NCI-H128 (cell line): ENCODE results near the gene RAI1.
A peak's percentile ranks its signal among the peaks of the same experiment; 100 is the strongest.

Source experiments
- DNase-seq: peaks from one replicate; lab custom pipeline; 2025; ENCODE audit not compliant: unreplicated experiment; lab: John Stamatoyannopoulos, UW

The RAI1 gene

DNA sequence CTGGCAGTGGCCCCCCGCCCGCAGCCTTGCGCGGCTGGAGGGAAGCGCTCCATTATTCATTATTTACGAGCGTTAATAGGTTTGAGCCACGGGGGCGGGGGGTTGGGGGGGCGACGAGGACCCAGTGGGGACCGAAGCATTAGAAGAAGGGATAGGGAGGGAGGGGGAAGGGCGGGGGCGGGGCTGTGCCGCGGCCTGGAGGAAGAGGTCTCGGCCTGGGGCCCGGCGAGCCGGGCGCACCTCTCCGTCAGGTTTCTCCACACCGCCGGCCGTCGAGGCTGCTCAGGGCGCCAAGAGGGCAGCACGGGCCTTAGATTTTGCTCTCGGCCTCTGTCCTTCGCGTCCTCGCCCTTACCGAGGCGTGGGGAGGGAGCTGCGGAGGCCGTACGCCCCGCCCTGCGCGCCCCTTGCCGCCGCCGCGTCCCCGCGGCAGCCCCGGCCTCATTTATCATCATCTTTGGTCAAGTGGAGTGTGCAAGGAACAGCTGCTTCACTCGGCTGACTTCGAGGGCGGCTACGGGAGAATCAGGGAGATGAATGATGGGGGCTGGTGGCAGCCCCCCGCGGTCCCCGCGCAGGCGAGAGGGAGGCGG is 101.4 kb downstream of the RAI1 start:
- no peak for DNase-seq

DNA sequence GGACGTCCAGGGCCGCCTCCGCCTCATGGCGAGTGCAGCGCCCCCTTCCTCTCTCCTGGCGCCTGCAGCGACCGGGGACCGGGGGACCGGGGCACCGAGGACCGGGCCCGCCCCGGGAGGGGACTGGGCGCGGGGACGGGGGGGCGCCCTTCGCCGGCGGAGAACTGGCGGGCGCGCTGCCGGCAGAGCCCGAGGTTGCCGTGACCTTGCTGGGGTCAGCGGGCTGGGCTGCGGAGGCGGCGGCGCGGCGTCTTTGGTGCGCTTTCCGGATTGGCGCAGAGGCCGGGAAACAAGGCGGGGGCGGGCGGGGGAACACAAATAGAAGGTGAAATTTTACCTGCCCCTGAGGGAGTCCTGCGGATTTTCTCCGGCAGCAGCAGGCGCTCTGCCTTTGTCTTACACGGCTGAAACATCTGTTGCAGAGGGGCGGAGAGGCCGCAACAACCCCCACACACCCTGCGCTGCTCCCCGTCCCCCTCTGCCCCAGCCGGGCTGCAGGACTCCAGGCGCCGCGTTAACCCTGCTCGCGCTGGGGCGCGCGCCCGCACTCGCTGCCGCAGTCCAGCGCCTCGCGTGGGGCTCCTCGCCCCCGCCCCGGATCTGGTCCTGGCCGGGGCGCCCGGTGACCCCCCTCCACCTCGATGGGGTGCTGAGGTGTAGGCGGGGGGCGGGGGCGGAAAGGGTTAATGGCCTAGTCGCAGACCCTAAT is 102.0 kb downstream of the RAI1 start:
- DNase-seq = peak; percentile 71

DNA sequence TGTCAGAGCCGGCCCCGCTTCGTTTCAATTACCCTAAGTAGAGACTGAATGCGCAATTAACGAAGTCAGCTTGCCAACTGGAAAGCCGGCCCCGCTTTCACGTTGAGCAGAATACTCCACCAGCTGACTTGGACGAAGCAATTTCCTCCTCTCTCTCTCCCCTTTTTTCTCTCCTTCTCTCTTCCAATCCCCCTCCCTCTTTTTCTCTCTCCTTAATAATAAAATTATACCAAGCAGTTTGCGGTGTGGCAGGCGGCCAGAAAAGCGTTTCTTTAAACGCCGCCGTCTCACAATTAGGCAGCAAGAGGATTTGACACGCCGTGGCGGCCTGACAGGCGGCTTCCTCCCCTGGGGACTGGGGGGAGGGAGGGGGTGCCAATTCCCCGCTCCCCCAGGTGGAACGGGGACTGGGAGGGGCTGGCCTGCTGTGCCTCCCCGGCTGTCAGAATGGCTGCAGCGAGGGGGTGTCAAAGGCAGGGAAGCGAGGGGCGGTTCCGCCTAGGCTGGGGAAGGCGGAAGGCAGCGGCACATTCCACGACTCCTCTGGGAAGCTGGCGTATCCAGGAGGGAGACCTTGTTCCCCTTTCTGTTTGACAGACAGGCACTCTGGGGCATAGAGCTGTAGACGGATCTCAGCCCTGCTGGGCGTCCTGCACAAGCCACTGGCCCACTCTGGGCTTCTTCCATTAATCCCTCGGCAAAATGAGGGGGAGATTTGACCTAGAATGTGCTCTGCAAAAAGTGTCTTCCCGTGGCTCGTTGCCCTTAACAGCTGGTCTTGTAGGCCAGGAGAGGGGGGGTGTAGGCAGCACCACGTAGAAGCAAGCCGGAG is 102.8 kb downstream of the RAI1 start:
- peak; percentile 44 for DNase-seq

DNA sequence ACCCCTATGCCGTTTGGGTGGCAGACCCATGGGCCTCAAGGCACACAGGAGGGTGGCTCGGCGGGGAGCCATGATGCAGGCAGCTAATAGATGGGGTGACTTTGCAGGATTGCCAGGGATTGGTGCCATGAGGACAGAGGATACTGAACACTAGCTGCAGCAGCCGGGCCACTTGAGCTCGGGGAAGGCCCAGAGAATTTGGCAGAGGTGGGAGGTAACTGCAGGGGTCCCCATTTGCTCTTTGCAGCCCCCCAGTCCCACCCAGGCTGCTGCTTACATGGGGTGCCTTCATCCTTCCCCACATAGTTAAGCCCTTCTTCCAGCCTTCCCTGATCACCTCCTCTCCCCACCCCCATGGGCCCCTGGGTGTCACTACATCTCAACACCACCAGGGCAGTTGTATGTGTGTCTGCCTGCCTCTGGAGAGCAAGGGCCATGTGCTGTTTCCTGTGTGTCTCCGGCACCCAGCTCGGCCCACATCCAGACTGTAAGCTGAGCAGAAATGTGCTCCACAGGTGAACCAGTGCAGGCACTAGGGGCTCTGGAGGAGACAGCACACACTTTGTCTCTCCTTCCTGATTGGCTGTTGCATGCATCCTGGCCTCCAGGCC is 103.5 kb downstream of the RAI1 start:
- no peak for DNase-seq

DNA sequence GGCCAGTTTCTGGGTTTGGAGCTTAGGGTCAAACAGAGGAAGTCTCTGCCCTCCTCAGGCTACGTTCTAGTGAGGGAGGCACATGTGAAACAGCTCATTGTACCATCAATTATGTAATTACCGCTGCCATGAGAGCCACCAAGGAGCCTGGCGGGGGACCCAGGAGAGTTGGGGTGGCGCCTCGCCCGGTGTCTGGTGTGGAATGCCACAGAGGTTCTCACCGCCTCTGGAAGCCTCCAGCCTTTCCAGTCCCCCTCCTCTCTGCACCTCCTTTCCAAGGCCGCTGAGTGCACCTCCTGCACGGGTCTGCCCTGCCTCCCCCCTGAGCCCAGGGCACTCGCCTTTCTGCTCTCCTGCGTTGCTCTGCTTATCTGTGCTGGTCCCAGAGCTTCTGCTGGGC is 104.1 kb downstream of the RAI1 start:
- DNase-seq = no peak

DNA sequence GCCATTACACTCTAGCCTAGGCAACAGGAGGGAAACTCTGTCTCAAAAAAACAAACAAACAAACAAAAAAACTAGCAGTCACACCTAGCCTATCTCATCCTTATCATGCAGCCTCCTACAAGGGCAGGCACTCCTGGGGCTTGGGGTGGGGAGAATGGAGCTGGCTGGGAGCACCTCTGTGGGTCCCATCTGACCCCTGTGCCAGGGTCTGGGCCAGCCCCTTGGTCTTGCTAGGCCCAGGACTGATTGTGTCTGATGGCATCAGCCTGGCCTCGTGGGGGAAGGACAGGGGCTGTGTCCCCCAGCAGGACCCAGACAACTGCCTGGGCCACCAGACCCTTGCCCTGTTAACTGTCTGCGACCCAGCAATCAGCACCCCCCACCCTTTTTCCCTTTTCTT is 105.7 kb downstream of the RAI1 start:
- DNase-seq = no peak

DNA sequence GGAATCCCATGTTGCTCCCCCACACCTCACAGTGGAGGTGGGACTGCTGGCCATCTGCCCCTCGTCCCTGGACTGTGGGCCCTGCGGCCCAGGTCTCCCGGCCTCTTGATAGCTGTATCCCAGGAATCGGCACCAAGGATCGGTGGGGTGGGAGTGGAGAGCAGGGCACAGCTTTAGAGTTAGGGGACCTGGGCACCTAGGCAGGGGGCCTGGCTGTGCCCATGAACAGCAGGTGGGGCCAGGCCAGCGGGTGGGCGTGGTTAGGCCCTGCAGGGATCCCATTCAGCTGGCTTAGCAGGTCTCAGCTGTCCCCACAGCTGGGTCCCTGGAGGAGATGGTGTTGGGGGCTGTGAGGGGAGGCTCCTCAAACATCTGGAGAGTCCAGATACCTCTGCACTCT is 106.3 kb downstream of the RAI1 start:
- no peak for DNase-seq

DNA sequence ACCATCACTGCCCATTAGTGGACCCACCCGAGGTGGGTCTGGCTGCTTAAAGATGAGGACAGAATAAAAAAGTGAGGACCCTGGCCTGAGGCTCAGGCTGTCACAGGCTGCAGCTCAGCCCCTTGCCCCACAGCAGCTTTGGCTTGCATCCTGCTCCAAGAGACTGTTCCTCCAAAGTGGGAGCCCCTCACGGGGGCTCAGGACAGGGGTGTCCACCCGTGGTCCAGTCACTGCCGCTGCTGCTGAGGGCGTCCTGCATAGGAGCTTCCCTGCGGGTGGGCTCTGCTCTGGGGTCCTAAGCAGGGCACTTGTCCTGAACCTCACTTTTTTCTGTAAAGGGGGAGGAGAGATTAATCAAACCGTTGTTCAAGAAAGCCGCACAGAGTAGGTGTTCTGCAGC is 107.7 kb downstream of the RAI1 start:
- DNase-seq = no peak

DNA sequence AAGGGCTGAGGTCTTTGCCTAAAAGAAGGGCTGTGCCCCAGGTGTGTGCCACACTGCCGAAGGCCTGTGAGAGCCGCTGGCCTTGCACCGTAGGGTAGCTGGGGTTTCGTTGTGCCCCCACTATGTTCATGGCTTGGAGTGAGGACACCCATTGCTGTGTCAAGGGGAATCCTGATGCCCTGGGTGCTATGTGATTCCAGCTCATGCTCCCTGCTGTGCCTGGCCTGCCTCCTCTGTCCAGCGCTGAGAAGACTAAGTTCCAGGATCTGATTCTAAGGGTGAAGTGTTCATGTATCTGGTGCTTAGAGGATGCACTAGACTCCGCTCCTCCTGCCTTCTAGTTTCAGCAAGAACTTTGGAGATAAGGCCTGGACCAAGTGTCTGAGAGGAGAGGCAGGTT is 108.2 kb downstream of the RAI1 start:
- DNase-seq = no peak

DNA sequence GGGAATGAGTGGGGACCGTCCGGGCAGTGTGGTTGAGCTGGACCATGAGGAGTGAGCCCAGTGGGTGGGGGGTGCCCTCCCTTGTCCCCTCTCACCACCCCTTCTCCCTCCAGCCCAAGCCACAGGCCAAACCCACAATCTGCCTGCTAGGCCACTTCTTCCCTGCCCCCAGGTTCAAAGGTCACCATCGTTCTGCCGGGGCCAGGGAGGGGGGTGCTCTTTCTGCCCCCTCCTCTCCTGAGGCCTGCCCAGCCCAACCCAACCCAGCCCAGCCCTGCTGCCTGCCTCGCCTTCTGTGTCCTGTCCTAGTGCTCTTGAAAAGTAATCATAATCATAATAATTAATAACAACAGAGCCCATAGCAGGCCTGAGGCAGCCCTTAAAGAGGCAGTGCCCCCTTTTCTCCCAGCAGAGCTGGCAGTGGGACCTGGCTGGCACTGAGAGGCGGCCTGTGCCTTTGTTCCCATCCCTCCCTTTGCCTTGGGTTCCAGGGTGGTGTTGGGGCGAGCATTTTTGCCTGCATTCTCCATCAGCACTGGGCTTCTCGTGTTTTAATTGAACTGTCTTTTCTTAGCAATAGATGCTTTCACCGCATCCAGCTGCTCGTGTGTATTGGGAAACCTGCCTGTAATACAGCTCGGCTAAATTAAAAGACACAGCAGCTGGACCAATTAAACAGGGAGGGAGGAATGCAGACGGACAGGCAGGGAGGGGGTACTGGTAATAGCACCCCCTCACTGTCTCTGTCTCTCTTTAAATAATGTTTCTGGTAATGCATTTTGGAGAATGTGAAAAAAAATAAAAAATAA is 108.8 kb downstream of the RAI1 start:
- DNase-seq = no peak

DNA sequence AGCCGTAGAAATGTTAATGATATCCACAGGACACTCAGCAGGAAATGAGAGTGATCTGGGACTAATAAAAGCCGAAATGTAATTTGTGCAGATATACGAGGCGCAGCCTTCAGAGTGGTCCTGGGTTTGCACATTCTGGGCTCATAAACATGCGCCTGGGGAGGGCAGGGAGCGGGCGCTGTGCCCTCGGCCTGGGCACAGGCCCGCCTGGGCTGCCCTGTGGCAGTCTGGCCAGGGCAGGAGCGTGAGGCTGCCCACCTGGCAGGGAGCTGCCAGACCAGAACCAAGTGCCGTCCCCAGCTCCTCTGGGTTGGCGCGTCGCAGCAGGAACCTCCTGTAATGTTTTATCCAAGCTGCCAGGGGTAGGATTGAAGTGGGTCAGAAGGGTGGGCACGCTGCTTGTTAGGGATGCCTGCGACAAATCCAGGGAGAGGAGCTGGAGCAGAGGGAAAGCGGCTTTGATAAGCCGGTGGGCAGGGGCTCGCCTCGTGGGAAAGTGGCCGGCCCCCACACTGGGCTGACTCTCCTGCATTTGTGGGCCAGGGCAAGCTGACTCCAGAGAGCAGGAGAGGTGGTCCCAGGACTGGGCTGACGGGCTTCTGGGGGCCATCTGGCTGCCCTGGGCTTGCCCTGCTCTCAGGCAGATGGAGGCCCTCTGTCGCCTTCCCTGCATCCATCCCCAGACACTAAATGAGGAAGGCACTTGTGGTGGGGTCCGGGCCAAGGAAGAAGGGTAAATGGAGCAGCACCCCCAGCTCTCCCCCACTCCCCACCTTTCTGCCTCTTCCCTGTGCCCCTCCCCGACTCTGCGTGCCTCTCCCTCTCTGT is 109.6 kb downstream of the RAI1 start:
- DNase-seq = no peak

DNA sequence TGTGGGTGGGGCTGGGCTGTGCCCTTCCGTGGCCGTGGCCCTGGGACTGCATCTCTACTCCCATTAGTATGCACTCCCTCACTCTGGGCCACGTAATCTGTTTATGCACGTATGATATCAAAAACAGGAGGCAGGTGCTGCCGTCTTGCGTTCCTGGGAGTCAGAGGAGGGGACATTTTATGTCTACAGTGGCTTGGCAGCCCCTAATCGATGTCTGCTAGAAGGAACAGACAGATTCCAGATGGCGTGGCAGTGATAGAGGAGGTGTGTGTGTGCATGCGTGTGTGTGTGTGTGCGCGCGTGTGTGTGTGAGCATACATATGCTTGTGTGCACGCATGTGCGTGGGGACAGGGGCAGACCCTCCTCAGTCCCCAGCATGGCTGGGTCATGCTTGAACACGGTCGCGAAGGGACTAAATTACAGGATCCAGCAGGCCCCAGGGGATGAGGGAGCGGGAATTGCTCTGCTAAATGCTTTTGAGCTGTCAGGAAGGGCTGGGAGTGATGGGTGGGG is 110.8 kb downstream of the RAI1 start:
- no peak for DNase-seq

DNA sequence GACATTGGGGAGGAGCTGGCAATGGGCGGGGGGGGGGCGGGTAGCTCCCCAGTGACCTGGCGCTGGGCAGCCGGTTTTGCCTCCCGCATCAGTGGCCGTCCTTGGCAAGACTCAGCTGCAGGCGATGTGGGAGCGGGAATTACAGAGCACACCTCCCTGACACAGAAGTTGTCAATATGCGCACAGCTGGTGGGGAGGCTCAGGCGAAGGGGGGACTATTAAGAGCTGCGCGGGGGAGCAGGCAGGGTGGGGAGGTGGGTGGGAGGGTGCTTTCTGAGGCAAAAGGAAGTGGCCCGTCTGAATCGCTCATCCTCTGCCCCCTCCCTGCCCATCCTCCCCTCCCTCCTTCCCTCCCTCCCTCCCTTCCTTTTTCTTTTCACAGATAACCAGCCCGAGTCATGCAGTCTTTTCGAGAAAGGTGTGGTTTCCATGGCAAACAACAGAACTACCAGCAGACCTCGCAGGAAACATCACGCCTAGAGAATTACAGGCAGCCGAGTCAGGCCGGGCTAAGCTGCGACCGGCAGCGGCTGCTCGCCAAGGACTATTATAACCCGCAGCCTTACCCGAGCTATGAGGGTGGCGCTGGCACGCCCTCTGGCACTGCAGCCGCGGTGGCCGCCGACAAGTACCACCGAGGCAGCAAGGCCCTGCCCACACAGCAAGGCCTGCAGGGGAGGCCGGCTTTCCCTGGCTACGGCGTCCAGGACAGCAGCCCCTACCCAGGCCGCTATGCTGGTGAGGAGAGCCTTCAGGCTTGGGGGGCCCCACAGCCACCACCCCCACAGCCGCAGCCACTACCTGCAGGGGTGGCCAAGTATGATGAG is 111.5 kb downstream of the RAI1 start:
- DNase-seq = no peak

DNA sequence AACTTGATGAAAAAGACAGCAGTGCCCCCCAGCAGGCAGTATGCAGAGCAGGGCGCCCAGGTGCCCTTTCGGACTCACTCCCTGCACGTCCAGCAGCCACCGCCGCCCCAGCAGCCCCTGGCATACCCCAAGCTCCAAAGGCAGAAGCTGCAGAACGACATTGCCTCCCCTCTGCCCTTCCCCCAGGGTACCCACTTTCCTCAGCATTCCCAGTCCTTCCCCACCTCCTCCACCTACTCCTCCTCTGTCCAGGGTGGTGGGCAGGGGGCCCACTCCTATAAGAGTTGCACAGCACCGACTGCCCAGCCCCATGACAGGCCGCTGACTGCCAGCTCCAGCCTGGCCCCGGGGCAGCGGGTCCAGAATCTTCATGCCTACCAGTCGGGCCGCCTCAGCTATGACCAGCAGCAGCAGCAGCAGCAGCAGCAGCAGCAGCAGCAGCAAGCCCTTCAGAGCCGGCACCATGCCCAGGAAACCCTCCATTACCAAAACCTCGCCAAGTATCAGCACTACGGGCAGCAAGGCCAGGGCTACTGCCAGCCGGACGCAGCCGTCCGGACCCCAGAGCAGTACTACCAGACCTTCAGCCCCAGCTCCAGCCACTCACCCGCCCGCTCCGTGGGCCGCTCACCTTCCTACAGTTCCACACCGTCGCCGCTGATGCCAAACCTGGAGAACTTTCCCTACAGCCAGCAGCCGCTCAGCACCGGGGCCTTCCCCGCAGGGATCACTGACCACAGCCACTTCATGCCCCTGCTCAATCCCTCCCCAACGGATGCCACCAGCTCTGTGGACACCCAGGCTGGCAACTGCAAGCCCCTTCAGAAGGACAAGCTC is 112.3 kb downstream of the RAI1 start:
- DNase-seq = no peak

DNA sequence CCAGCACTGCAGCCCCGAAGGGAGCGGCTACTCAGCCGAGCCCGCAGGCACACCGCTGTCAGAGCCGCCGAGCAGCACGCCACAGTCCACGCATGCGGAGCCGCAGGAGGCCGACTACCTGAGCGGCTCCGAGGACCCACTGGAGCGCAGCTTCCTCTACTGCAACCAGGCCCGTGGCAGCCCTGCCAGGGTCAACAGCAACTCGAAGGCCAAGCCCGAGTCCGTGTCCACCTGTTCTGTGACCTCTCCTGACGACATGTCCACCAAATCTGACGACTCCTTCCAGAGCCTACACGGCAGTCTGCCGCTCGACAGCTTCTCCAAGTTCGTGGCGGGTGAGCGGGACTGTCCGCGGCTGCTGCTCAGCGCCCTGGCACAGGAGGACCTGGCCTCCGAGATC is 113.1 kb downstream of the RAI1 start:
- no peak for DNase-seq

DNA sequence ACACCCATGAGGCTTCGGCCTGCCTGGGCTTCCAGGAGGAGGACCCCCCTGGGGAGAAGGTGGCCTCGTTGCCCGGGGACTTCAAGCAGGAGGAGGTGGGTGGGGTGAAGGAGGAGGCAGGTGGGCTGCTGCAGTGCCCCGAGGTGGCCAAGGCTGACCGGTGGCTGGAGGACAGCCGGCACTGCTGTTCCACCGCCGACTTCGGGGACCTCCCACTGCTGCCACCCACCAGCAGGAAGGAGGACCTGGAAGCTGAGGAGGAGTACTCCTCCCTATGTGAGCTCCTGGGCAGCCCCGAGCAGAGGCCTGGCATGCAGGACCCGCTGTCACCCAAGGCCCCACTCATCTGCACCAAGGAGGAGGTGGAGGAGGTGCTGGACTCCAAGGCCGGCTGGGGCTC is 114.0 kb downstream of the RAI1 start:
- DNase-seq = no peak

DNA sequence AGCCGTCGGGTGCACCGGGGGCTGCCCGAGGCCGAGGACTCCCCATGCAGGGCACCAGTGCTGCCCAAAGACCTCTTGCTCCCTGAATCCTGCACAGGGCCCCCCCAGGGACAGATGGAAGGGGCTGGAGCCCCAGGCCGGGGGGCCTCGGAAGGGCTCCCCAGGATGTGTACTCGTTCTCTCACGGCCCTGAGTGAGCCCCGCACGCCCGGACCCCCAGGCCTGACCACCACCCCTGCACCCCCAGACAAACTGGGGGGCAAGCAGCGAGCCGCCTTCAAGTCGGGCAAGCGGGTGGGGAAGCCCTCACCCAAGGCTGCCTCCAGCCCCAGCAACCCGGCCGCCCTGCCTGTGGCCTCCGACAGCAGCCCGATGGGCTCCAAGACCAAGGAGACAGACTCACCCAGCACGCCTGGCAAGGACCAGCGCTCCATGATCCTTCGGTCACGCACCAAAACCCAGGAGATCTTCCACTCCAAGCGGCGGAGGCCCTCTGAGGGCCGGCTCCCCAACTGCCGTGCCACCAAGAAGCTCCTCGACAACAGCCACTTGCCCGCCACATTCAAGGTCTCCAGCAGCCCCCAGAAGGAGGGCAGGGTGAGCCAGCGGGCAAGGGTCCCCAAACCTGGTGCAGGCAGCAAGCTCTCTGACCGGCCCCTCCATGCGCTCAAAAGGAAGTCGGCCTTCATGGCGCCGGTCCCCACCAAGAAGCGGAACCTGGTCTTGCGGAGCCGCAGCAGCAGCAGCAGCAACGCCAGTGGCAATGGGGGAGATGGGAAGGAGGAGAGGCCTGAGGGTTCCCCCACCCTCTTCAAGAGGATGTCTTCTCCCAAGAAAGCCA is 114.9 kb downstream of the RAI1 start:
- DNase-seq = no peak

DNA sequence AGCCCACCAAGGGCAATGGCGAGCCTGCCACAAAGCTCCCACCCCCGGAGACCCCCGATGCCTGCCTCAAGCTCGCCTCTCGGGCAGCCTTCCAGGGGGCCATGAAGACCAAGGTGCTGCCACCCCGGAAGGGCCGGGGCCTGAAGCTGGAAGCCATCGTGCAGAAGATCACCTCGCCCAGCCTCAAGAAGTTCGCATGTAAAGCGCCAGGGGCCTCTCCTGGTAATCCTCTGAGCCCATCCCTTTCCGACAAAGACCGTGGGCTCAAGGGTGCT is 115.5 kb downstream of the RAI1 start:
- no peak for DNase-seq
